NK-92 (cell line): Measurements from ENCODE around the gene FEN1.

Experiments used
- DNase-seq: peaks from one replicate; lab custom pipeline; 2025; ENCODE audit not compliant: unreplicated experiment; lab: John Stamatoyannopoulos, UW

FEN1 gene

DNA sequence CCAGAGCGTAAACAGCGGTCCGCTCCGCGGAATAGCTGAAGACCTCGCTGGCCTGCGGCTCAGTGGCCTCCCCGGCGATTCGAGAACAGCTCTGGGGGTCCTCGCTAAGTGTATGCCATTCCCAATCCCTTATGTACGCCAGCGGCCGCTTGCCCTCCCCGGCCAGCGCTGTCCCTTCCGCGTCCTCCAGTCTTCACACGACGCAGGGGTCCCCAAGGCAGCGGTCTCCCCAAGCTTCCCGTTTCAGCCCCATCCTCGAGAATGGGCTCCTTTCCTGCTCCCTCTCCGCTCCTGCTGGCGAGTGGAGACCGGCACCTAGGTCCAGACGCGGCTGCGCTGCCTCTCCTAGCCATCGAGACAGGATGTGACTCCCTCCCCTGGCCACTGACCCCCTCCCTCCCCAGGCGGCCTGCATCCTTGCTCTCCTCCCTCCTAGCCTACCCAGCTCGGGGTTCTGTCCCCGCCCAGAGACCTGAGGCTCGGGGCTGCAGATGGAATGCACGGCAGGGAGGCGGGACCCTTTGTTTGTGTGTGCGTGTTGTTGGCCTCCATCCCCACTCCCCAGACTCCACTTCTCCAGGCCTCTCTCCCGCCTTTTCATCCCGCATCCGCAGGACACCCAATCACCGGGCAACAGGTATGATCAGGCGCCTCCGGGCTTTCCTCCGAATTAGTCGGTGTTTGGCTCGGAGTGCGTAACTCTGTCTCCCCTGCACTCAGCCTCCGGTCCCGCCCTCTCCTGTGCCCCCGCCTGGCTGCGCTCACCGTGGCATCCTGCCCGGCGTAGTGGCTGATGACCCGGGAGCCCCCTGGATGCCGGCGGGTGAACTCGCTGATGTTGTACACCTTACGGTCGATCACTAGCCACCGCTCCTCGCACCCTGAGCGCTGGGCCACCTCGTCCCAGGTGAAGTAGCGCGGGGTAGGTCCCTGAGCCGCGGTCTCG is 23.4 kb downstream of the FEN1 start:
- DNase-seq = no peak

DNA sequence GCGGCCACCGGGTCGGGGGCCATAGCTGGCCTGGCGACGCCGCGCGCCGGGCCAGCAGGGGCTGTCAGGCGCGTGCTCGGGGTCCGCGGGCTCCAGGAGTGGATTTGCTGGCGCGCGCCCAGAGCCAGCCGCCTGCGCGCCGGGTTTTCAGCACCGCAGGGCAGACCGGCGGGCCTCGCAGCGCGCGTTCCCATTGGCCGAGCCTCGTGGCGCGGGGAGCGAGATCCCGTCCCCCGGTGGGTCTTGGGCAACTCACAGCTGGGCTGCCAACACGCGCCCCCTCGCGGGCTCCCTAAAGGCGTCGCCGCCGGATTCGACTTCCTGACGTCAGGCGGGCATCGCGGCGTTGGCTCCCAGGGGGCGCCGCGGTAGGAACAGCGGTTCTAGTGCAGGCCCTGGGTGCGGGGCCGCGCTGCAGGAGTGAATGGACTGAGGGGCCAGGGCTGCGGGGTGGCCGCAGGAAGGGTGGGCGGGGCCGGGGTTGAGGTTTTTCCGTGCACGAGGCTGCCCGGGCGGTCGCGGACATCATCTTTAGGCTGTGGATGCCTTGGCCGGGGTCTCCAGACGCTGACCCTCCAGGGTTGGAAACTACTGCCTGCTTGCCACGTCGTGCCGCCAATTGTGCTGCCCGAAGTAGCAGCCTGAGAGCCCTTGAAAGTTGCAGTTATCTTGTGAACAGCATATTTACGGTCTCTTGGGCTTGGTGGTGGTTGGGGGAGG is 24.2 kb downstream of the FEN1 start, which contains the start of gene FADS1:
FADS1 (minus strand) TSS at position 268 of the 720 bp plus-strand sequence; CDS start at position 194, 74 bp downstream.
- DNase-seq = no peak

GRCh38 chr11:61817471-61818202 is 24.9 kb downstream of the FEN1 start:
- no peak for DNase-seq

DNA sequence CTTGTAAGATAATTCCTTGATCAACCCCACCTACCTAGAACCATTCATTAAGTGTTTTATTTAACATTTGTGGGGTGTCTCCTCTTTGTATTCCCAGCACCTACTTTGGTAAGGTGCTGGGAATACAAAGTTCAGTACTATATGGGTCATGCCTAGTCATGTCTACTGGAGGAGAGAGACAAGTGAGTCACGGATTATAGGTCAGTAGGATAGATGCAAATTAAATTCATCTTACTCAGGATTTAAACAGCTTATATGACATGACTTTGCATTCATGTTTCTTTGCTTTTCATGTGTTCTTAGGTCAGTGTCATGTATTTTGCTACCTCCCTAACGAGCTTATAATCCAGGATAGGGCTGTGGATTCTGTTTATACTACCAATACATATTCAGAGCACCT is 27.5 kb downstream of the FEN1 start:
- no peak for DNase-seq

DNA sequence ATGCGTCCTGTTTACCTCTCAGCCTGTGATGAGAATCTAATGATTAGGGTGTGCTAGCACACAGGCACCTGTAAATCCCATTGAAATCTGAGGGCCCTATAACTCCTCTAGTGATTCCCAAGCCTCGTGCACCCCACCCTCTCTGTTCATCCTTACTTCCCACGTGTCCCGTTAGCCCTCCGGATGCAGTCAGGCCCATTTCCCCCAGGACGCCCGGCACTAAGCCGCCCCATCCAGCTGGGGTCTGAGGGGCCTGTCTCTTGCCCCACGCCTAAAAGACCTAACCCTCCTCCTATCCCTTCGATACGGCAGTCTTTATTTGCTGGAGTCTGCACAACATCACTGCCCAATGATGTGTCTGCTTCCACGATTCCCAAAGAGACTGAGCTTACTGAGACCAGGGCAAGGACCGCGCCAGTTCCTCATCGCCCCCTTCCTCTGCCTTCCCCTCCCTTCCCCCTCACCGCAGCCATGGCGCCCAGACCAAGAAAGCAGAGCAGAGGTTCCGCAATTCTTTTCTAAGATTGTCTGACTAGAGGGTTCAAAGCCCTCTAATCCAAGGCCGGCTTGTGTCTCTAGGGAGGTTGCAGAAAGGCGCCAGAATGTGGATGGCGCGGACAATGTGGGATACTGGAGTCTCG is 34.3 kb downstream of the FEN1 start:
- no peak for DNase-seq

DNA sequence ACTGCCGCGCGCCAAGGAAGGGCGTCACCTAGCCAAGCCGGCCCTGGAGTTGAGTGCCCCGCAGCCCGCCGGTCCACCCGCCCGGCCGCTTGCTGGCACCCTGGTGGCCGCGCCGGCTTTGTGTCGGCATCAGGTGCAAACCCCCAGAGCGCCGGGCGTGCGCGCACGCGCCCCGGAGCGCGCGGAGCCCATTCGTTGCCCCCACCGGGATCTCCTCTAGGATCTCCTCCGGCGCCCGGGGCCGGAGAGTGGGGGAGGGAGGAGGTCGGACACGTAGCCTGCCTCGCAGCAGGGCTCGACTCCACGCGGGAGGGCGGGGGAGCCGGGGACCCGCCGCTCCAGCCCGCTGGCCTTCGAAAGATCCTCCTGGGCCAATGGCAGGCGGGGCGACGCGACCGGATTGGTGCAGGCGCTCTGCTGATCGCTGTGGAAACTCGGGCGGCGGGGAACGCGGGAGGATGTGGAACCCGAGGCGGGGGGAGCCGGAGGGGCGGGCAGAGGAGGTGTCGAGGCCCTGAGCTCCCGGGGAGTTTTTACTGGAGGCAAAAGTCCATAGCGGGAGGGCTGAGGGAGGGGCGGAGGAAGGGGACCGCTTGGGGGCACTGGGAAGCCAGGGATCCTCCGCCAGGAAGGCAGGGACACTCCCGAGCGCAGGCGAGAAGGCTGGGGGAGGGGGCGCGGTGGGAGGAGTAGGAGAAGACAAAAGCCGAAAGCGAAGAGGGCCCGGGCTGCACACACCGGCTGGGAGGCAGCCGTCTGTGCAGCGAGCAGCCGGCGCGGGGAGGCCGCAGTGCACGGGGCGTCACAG is 35.1 kb downstream of the FEN1 start, which contains the start of gene FADS2:
FADS2 (plus strand) TSS at position 730 of the 808 bp plus-strand sequence. CDS start 91 bp downstream, outside the sequence.
- no peak for DNase-seq

- DNase-seq = no peak
These were observed 35.6 kb downstream of the FEN1 start for GRCh38 chr11:61828379-61828628.

DNA sequence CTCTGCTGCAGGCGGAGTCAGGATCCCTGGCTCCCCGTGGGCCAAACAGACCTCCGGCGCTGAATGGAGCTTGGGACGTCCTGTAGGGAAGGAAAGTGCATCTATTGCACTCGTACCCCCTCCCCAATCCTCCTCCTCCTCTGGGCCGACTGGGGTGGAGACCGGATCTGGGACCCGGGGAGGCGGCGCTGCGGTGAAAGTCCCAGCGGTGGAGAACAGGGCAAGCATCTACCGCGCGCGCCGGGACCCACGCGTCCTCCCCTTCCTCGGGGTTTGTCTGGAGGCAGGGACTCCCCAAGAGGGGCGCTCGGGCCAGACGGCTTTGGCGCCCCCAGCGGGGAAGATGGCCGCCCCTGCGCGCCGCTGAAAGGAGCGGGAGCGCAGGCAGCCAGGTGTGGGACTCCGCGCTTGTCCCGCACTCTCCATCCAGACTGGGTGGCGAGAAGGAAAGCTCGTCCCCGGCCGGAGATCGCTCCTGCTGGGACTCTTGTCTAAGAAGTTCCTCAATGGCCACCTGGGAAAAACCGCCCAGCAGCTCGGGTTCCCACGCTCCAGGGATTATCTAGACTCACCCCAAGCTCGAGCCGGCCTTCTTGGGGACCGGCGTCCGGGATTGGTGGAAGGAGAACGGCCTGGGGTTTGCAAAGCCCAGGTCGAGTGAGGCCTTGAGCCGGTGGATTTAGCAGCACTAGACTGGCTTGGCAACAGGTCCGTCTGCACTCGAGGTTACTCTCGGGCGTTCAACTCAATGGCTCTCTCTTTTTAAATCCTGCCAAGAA is 36.1 kb downstream of the FEN1 start:
- no peak for DNase-seq

DNA sequence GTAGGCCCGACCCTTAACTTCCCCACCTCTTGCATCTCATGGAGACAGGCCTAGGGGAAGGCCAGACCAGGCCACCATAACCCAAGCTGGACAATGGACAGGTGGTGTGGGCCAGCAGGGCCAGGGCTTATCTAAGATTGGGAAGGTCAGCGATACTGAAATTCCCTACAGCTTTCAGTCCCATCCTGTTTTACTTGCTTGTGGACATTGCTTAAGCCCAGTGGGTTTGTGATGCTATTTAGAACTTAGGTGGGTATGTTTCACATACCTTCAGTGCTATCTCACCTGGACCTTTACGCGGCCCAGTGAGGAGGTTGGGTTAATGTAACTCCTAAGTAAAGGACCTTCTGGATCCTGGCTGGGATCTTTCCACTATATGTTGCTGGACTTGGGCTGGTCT is 37.1 kb downstream of the FEN1 start:
- no peak for DNase-seq

GRCh38 chr11:61830237-61831105 is 37.8 kb downstream of the FEN1 start:
- DNase-seq = no peak

- DNase-seq = no peak
These were observed 39.5 kb downstream of the FEN1 start for GRCh38 chr11:61832207-61832606.

GRCh38 chr11:61832754-61833153 is 40.0 kb downstream of the FEN1 start:
- DNase-seq = no peak

DNA sequence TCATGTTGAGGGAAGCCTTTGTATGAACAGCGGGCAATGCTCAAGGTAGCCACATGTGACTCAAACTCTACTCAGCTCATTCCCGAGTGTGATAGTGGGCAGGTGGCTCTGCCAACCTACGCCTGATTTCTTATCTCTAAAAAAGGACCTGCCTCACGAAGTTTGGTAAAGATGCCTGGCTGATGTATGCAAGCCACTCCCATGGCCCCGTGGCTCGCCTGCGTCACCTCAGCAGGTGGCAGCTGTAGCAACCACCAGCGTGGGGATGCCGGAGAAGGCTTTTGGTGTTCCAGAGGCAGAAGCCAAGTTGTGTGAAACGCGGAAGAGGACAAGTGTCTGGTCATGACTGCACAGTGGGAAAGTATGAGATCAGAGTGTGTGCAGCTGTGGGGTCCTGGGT is 40.8 kb downstream of the FEN1 start:
- no peak for DNase-seq

DNA sequence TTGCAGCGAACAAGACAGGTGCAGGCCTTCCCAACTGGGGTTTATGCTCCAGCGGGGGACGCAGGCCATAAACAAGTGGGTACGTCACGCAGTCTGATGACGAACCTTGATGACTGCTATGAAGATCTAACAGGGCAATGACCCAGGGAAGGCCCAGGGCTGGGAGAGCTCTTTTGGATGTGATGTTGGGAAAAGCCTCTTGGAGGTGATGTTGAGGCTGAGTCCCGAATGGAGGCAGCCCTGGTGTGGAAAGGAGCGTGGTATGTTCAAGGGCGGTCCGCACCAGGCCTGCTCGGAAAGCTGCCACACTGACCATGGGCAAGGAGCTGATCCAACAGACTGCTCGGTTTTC is 41.2 kb downstream of the FEN1 start:
- DNase-seq = no peak

GRCh38 chr11:61834278-61835048 is 41.8 kb downstream of the FEN1 start:
- DNase-seq = no peak

DNA sequence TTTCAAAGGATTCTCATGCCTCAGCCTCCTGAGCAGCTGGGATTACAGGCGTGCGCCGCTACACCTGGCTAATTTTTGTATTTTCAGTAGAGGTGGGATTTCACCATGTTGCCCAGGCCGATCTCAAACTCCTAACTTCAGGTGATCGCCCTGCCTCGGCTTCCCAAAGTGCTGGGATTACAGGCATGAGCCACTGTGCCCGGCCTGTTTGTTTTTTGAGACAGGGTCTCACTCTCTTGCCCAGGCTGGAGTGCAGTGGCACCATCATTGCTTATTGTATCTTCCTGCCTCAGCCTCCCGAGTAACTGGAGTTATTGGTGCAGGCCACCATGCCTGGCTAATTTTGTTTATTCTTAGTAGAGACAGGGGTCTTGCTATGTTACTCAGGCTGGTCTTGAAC is 43.5 kb downstream of the FEN1 start:
- DNase-seq = no peak

GRCh38 chr11:61837411-61838005 is 44.8 kb downstream of the FEN1 start:
- no peak for DNase-seq

GRCh38 chr11:61838501-61838900 is 45.8 kb downstream of the FEN1 start:
- DNase-seq = no peak
